ENCODE measurements around the gene LAPTM5.
A peak's percentile ranks its signal among the peaks of the same experiment; 100 is the strongest.

LAPTM5 gene

GRCh38 chr1:30713311-30713710, 44.3 kb downstream of the LAPTM5 start:
- TF ChIP-seq, protein P1, sequence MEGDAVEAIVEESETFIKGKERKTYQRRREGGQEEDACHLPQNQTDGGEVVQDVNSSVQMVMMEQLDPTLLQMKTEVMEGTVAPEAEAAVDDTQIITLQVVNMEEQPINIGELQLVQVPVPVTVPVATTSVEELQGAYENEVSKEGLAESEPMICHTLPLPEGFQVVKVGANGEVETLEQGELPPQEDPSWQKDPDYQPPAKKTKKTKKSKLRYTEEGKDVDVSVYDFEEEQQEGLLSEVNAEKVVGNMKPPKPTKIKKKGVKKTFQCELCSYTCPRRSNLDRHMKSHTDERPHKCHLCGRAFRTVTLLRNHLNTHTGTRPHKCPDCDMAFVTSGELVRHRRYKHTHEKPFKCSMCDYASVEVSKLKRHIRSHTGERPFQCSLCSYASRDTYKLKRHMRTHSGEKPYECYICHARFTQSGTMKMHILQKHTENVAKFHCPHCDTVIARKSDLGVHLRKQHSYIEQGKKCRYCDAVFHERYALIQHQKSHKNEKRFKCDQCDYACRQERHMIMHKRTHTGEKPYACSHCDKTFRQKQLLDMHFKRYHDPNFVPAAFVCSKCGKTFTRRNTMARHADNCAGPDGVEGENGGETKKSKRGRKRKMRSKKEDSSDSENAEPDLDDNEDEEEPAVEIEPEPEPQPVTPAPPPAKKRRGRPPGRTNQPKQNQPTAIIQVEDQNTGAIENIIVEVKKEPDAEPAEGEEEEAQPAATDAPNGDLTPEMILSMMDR (IDR thresholded peaks at IDR 0.05; ENCODE audit: extremely low read depth, missing control alignments), result no peak
- no peak for DNase-seq (ENCODE audit: low spot score)

GRCh38 chr1:30712583-30712982, 45.0 kb downstream of the LAPTM5 start:
- TF ChIP-seq, protein P1 (IDR thresholded peaks at IDR 0.05; ENCODE audit: extremely low read depth, missing control alignments), result no peak
- no peak for DNase-seq (ENCODE audit: low spot score)

- no peak for DNase-seq (ENCODE audit: low spot score)
- TF ChIP-seq, protein P1 (IDR thresholded peaks at IDR 0.05; ENCODE audit: extremely low read depth, missing control alignments), result no peak
These were observed 47.2 kb downstream of the LAPTM5 start for GRCh38 chr1:30710407-30710806.

- TF ChIP-seq, protein P1 (IDR thresholded peaks at IDR 0.05; ENCODE audit: extremely low read depth, missing control alignments), result no peak
- no peak for DNase-seq (ENCODE audit: low spot score)
These were observed 49.2 kb downstream of the LAPTM5 start for GRCh38 chr1:30708361-30708728.

- peak; percentile 76 for DNase-seq (ENCODE audit: low spot score)
- TF ChIP-seq, protein P1 (IDR thresholded peaks at IDR 0.05; ENCODE audit: extremely low read depth, missing control alignments), result peak; percentile 79
These were observed 49.9 kb downstream of the LAPTM5 start for GRCh38 chr1:30707412-30708360.

- TF ChIP-seq, protein P1 (IDR thresholded peaks at IDR 0.05; ENCODE audit: extremely low read depth, missing control alignments), result no peak
- no peak for DNase-seq (ENCODE audit: low spot score)
These were observed 51.0 kb downstream of the LAPTM5 start for GRCh38 chr1:30706528-30706927.

DNA sequence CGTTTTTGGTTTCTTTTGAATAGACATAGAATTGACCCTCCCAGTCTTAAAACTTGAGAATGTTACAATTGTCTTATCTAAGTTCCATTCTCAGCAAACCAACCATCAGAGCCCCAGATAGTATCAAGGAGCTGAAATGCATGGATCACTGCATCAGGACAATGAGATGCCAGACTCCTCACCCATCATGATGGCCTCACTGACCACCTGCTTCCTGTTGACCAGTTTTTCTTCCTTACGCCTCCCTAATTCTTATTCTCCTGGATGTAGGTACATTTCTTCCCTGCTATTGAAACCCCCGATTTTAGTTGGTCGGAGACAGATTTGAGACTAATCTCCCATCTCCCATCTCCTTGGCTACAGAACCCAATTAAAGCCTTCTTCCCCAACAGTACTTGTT, 51.9 kb downstream of the LAPTM5 start:
- TF ChIP-seq, protein P1 (IDR thresholded peaks at IDR 0.05; ENCODE audit: extremely low read depth, missing control alignments), result no peak
- DNase-seq (ENCODE audit: low spot score), result no peak
